ENCODE measurements around the gene SMARCAL1. TPM values are rescaled to one million over a fixed set of nuclear protein-coding genes. Genes with fewer than 3 reads are reported as not detected.

Gene SMARCAL1
- total and polyA plus RNA-seq, 2 experiments from 2014 or later = 19.2 to 28.7 TPM

DNA sequence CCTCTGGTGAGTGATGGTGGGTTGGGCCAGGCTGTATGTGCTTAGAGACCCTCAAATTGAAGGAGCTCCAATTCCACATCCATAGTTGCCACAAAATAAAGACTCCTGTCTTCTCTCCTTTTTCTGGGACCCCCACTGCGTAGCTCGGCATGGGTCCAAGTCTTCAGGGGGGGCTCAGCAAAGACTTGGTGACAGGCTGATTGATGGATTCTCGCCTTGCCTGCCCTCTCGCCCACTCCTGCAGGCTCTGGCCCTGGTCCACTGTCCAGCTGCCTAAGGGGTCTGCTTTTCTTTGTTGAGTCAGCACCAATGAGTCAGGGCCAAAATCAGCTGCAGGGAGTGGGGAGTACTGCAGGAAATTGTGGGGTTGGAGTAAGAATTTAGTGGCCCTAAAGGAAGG lies 107.8 kb downstream of the SMARCAL1 start:
- Histone ChIP-seq H3K36me3 (peaks cover 3% of the 10 kb centered on the region), H3K27me3 (no peaks in the 10 kb centered on the region), H3K9me3 (ENCODE audit: low read depth) (no peaks in the 10 kb centered on the region), H3K4me3 (no peak overlapping the region), H3K4me1 (ENCODE audit: low read depth) (no peaks in the 10 kb centered on the region), H3K27ac (no peak overlapping the region)
- TF ChIP-seq, protein P1, sequence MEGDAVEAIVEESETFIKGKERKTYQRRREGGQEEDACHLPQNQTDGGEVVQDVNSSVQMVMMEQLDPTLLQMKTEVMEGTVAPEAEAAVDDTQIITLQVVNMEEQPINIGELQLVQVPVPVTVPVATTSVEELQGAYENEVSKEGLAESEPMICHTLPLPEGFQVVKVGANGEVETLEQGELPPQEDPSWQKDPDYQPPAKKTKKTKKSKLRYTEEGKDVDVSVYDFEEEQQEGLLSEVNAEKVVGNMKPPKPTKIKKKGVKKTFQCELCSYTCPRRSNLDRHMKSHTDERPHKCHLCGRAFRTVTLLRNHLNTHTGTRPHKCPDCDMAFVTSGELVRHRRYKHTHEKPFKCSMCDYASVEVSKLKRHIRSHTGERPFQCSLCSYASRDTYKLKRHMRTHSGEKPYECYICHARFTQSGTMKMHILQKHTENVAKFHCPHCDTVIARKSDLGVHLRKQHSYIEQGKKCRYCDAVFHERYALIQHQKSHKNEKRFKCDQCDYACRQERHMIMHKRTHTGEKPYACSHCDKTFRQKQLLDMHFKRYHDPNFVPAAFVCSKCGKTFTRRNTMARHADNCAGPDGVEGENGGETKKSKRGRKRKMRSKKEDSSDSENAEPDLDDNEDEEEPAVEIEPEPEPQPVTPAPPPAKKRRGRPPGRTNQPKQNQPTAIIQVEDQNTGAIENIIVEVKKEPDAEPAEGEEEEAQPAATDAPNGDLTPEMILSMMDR (IDR thresholded peaks at IDR 0.05; ENCODE audit: low read depth, low read length) = no peak
- peak in 1 of 2 donors; percentile 62 for DNase-seq (ENCODE audit: low read depth in 1 of 2, low spot score in 1 of 2)

DNA sequence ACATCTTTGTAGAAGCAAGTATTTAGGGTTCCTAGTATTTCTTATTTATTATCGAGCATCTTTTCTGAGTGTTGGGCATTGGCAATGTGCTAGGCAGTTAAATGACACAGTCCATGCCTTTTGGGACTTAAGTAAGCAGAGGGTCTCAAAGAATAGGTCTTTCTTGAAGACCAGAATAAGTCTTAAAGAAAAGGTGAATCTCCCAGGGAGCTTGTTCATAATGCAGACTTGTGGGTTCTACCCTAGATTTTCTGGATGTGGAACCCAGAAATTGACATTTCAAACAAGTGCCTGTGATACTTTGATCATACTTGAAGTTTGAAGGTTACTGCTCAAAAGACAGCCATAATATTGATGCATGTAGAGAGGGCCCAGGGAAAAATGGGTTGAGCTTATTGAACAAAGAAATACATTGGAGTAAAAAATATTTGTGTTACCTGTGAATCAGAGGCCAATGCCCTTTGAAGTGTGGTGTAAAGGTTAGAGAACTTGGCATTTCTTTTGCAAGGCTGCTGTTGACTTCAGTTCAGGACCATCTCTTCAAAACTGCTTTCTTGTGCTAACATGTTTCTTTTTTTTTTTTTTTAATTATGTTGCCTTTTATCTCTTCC lies 110.7 kb downstream of the SMARCAL1 start:
- TF ChIP-seq, protein P1 (IDR thresholded peaks at IDR 0.05; ENCODE audit: low read depth, low read length) = no peak
- H3K36me3 ChIP-seq = peaks cover 3% of the 10 kb centered on the region
- no peaks in the 10 kb centered on the region for H3K27me3 ChIP-seq
- no peaks in the 10 kb centered on the region for H3K9me3 ChIP-seq (ENCODE audit: low read depth)
- DNase-seq (ENCODE audit: low read depth in 1 of 2, low spot score in 1 of 2) = no peak
- peaks cover 7% of the 10 kb centered on the region for H3K4me1 ChIP-seq (ENCODE audit: low read depth)
- H3K4me3 ChIP-seq = no peak overlapping the region
- H3K27ac ChIP-seq = no peak overlapping the region

DNA sequence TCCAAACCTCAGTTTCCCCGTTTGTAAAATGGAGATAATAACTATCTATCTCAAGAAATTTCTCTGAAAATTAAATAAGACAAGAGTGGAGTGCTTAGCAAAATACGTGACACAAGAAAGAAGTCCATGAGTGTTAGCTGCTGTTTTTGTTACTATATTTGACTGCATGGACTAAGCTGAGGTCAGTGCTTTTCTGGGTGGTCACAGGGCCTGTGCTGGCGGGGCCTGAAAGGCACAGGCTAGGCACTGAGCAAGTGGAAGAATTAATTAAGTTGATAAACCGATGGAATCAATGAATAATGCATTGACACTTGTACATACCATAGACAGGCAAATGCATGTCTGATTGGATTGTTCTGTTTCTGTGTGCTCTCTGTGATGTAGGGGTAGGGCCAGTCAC lies 113.7 kb downstream of the SMARCAL1 start:
- H3K4me3 ChIP-seq = no peak overlapping the region
- peaks cover 13% of the 10 kb centered on the region for H3K4me1 ChIP-seq (ENCODE audit: low read depth)
- peaks cover 1% of the 10 kb centered on the region for H3K36me3 ChIP-seq
- H3K27ac ChIP-seq = no peak overlapping the region
- TF ChIP-seq, protein P1 (IDR thresholded peaks at IDR 0.05; ENCODE audit: low read depth, low read length) = no peak
- no peak for DNase-seq (ENCODE audit: low read depth in 1 of 2, low spot score in 1 of 2)
- H3K27me3 ChIP-seq = no peaks in the 10 kb centered on the region
- H3K9me3 ChIP-seq (ENCODE audit: low read depth) = no peaks in the 10 kb centered on the region

DNA sequence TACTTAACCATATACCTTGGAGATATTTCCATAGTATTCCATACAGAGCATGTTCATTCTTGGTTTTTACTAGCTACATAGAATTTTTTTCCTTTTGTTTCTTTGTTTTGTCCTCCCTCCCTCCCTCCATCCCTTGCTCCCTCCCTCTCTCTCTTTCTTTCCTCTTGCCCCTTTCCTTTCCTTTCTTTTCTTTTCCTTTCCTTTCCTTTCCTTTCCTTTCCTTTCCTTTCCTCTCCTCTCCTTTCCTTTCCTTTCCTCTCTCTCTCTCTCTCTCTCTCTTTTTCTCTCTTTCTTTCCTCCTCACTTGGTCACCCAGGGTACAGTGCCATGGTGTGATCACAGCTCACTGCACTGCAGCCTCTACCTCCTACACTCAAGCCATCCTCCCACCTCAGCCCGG lies 114.7 kb downstream of the SMARCAL1 start:
- Histone ChIP-seq H3K27ac (no peak overlapping the region), H3K4me1 (ENCODE audit: low read depth) (peaks cover 16% of the 10 kb centered on the region), H3K27me3 (no peaks in the 10 kb centered on the region), H3K9me3 (ENCODE audit: low read depth) (no peaks in the 10 kb centered on the region), H3K36me3 (no peaks in the 10 kb centered on the region), H3K4me3 (no peak overlapping the region)
- DNase-seq (ENCODE audit: low read depth in 1 of 2, low spot score in 1 of 2) = no peak
- TF ChIP-seq, protein P1 (IDR thresholded peaks at IDR 0.05; ENCODE audit: low read depth, low read length) = no peak

DNA sequence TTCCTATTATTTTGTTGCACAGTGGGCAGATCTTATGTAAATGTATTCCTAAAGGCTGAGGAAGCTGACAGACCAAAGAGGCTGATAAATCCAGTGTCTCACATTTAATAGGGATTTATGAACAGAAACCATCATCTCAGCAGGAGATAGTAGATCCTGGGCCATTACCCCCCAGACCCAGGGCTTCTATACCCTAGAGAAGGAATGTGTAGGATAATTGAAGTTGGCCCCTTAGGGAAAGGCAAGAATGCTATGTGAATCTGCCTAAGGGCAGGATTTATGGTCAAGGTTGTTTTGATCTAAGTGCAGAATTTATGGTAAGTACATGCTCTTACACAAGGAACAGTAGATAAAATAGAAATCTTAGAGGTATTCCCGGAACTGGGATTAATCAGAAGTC lies 115.3 kb downstream of the SMARCAL1 start:
- TF ChIP-seq, protein P1 (IDR thresholded peaks at IDR 0.05; ENCODE audit: low read depth, low read length) = no peak
- Histone ChIP-seq H3K4me1 (ENCODE audit: low read depth) (peaks cover 22% of the 10 kb centered on the region), H3K4me3 (no peak overlapping the region), H3K27me3 (no peaks in the 10 kb centered on the region), H3K9me3 (ENCODE audit: low read depth) (no peaks in the 10 kb centered on the region), H3K27ac (no peak overlapping the region), H3K36me3 (no peaks in the 10 kb centered on the region)
- no peak for DNase-seq (ENCODE audit: low read depth in 1 of 2, low spot score in 1 of 2)
